Smooth muscle cell of the brain vasculature (primary cell): Measurements from ENCODE around the gene MYD88.
"Not testable (repeated sequence)": the region's sequence is repeated elsewhere in the genome, so short reads cannot be mapped to it uniquely, and the experiment has no call there.

Source experiments
- DNase-seq: peaks from one replicate; pipeline ENCODE4 v3.0.0-alpha.2; 2012; ENCODE audit warnings: low read depth, low spot score

MYD88 gene

DNA sequence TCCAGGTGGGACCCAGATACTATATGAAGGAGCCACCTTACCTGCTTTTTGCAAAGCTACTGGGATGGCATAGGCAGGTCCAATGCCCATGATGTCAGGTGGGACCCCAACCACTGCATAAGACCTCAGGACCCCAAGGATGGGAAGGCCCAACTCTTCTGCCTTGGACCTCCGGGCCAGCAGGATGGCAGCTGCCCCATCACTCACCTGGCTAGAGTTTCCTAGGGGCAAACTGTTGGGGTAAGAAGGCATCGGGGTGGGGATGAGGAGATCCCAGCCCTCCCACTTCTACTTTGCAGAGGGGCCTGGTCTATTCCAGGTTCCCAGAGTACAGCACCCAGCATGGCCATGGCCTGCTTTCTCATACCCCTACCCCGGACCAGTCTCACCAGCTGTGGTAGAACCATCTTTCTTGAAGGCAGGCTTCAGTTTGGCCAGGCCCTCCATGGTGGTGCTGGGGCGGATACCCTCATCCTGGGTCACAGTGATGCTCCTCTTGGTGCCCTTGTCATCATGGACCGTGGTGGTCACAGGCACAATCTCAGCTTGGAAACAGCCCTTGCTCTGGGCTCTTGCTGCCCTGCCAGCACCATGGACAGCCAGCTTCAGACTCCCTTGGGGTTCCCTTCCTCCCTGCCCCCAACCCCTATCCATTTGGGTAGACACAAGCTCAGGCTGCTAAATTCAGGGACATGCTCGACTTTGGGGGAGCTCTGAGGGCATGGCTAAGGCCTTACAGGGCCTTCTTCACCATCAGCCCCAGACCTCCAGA is 12.2 kb upstream of the MYD88 start:
- no peak for DNase-seq

GRCh38 chr3:38127611-38128302 is 10.7 kb upstream of the MYD88 start:
- DNase-seq, result no peak

DNA sequence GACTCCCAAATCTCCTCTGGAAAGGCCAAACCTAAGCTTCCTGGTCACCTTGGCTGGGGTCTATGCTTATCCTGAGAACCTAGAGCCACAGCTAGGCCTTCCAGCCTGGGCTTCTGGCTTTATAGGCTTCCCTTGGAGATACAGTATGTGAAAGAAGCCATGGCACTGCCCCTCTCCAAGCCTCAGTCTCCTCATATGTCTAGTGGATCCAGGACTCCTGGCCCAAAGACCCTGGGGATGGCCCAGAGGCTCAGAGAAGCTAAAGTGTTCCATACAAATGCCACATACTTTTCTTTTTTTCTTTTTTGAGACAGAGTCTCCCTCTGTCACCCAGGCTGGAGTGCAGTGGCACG is 10.2 kb upstream of the MYD88 start:
- no peak for DNase-seq

GRCh38 chr3:38129058-38129457 is 9.4 kb upstream of the MYD88 start:
- no peak for DNase-seq

DNA sequence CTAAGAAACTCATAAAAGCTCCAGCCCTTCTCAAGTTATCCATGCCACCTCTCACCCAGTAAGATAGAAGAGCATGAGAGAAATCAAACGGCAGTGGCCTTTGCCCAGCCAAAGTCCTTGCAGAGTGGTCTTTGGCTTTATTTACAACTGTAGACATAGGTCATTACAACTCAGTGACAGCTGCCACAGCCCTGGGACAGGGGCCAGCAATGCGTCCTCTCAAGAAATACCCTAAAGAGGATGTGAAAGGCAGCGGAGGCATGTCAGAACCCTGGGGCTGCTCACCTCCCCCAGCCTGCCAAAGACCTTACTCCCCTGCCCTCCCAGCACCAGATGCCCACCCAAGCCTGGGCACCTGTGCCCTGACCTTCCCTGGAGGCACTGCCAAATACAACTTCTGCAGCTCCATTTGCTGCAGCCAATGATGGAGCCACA is 7.8 kb upstream of the MYD88 start:
- DNase-seq, result no peak

- DNase-seq, result no peak
These were observed 6.7 kb upstream of the MYD88 start for GRCh38 chr3:38131621-38132369.

DNA sequence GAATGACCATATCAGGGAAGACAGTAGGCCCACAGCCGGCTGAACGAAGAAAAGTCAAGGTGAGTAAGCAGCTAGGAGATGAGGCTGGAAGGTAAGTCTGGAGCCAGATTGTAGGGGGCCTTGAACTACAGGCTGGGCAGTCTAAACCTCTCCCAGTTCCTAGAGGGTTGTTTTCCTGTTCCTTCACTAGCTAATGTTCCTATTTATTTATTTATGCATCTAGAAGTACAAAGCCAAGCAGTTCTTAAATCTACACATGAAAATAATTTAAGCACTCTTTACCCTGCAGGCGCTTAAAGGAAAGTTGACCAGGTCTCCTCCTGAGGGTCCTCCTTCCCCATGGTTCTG is 5.3 kb upstream of the MYD88 start:
- no peak for DNase-seq

DNA sequence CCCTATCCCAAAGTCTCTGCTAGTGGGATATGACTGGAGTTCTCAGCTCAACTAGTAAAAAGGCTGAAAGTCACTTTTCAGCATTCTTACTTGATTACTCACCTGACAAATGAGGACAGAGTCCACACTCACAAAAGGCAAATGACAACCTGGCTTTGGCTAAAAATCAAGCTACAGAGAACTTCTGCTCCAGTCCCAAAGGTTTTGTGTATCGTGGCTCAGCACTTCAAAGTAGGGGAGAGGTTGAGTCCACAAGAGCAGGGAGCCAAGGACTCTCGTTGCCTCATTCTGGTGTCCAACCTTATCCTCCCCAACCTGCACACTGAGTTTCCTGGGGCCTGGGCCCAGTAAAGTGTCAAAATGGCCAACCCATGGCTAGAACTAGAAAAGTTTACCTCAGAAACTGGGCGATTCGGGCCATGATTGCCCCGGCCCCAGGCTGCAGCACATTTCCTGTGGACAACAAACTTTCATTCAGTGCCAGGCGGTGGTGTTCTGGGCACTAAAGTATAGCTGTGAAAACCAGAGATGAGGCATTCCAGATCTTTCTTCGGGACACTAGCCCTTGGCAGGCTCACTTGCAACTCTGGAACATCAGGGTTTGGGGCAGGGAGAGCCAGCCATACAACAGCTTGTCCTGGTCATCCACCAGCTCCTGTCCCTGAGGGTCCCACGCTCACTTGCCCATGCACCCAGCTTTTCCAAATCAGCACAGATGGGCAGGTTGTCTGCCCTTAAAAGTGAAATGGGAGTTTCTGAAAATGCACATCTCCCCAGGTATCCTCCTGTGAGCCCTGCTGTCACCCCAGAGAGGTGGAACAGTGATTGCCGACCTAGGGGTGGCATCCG is 4.7 kb upstream of the MYD88 start:
- no peak for DNase-seq

DNA sequence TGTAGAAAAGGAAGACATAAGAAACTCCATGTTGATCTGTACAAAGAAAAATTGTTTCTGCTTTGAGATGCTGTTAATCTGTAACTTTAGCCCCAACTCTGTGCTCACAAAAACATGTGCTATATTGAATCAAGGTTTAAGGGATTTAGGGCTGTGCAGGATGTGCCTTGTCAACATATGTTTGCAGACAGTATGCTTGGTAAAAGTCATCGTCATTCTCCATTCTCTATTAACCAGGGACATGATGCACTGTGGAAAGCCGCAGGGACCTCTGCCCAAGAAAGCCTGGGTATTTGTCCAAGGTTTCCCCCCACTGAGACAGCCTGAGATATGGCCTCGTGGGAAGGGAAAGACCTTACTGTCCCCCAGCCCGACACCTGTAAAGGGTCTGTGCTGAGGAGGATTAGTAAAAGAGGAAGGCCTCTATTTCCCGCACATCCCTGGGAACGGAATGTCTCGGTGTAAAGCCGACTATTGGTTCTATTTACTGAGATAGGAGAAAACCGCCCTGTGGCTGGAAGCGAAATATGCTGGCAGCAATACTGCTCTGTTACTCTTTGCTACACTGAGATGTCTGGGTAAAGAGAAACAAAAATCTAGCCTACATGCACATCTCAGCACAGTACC is 3.8 kb upstream of the MYD88 start:
- not testable (repeated sequence) for DNase-seq

DNA sequence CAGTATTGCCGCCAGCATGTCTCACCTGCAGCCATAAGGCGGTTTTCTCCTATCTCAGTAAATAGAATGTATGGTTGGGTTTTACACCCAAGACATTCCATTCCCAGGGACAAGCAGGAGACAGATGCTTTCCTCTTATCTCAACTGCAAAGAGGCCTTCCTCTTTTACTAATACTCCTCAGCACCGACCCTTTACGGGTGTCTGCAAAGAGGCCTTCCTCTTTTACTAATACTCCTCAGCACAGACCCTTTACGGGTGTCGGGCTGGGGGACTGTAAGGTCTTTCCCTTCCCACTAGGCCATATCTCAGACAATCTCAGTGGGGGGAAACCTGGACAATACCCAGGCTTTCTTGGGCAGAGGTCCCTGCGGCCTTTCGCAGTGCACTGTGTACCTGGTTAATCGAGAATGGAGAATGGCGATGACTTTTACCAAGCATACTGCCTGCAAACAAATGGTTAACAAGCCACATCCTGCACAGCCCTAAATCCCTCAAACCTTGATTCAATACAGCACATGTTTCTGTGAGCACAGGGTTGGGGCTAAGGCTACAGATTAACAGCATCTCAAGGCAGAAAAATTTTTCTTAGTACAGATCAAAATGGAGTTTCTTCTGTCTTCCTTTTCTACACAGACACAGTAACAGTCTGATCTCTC is 2.7 kb upstream of the MYD88 start:
- DNase-seq, result not testable (repeated sequence)

DNA sequence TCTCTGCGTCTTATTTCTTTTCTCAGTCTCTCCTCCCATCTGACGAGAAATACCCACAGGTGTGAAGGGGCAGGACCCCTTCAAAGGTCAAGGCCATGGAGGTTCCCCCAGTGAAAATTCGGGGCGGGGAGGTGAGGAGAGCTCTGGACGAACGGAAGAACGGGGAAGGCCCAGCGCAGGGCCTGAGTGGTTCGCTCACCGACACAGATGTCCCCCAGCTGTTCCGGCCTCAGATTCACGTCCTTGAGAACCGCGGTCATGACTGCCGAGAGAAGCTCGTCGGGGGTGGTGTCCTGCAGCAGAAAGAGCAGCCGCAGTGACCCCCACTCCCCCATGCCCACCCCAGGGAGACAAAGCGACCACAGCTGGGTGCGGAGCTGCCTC is 2.1 kb upstream of the MYD88 start:
- no peak for DNase-seq

GRCh38 chr3:38136777-38137614 is 1.5 kb upstream of the MYD88 start, which contains the start of gene ACAA1:
Gene ACAA1, minus strand, starts transcription at chr3:38137127. Its CDS starts 92 bp downstream, at chr3:38137035.
- DNase-seq, result peak; percentile 97

GRCh38 chr3:38137615-38138348 is 679 bp upstream of the MYD88 start:
- DNase-seq, result peak; percentile 46

- no peak for DNase-seq
These were observed 730 bp downstream of the MYD88 start for GRCh38 chr3:38139191-38139590.

DNA sequence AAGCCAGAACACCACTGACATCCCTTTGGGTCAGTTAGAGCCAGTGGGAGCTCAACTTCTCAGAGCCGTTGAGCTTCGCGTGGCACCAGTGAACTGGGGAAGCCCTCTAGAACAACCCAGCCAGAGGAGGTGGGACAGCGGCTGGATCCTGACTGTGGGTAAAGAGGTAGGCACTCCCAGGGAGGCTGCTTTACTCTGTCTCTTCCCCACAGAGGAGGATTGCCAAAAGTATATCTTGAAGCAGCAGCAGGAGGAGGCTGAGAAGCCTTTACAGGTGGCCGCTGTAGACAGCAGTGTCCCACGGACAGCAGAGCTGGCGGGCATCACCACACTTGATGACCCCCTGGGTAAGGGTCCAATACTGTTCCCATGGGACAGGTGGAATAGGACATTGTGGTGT is 1.2 kb downstream of the MYD88 start:
- DNase-seq, result no peak

DNA sequence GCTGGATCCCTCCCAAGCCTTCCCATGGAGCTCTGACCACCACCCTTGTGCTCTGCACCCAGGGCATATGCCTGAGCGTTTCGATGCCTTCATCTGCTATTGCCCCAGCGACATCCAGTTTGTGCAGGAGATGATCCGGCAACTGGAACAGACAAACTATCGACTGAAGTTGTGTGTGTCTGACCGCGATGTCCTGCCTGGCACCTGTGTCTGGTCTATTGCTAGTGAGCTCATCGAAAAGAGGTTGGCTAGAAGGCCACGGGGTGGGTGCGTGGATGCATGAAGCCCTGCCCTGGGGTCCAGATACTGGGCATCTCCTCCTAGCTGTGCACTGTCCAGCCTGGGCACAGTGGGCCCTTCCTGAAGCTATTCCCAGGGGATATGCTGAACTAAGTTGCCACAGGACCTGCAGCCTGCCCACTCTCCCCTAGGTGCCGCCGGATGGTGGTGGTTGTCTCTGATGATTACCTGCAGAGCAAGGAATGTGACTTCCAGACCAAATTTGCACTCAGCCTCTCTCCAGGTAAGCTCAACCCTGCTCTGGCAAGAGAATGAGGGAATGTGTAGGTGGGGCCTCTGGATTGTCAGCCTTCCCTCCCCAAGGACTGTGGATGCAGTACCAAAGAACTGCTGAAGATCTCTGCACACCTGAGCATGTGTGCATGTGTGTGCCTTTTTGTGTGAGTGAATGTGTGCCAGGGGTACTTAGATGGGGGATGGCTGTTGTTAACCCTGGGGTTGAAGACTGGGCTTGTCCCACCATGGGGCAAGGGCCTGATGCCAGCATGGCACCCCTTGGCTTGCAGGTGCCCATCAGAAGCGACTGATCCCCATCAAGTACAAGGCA is 2.1 kb downstream of the MYD88 start:
- DNase-seq, result no peak

GRCh38 chr3:38141173-38141951 is 2.9 kb downstream of the MYD88 start:
- no peak for DNase-seq

GRCh38 chr3:38141952-38142273 is 3.5 kb downstream of the MYD88 start:
- no peak for DNase-seq
